ENCODE results near the gene SPAST. TPM values are rescaled to one million over a fixed set of nuclear protein-coding genes. Genes with fewer than 3 reads are reported as not detected.
"Not testable (repeated sequence)": the region's sequence is repeated elsewhere in the genome, so short reads cannot be mapped to it uniquely, and the experiment has no call there.

The SPAST gene
- total RNA-seq, 1 experiment from 2014 or later: 19.0 TPM

DNA sequence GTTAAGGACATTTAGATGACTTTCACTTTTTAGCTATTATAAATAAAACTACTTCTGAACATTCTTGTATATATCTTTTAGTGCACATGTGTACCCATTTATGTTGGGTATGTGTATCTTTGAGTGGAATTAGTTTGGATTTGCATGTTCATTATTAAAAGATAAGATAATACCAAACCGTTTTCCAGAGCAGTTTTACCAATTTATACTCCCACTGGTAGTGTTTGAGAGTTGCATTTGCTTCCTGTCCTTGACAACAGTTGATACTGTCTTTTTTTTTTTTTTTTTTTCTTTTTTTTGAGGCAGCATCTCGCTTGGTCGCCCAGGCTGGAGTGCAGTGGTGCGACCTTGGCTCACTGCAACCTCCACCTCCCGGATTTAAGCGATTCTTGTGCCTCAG lies 125.7 kb downstream of the SPAST start:
- H3K9me3 ChIP-seq: no peaks in the 10 kb centered on the region
- H3K36me3 ChIP-seq: peaks cover 22% of the 10 kb centered on the region
- DNase-seq: no peak
- H3K4me3 ChIP-seq: no peak overlapping the region
- no peaks in the 10 kb centered on the region for H3K27me3 ChIP-seq

- peaks cover 17% of the 10 kb centered on the region for H3K36me3 ChIP-seq
- H3K4me3 ChIP-seq: no peak overlapping the region
- H3K9me3 ChIP-seq: no peaks in the 10 kb centered on the region
Measured at GRCh38 chr2:32192418-32192817, 129.1 kb downstream of the SPAST start.

DNA sequence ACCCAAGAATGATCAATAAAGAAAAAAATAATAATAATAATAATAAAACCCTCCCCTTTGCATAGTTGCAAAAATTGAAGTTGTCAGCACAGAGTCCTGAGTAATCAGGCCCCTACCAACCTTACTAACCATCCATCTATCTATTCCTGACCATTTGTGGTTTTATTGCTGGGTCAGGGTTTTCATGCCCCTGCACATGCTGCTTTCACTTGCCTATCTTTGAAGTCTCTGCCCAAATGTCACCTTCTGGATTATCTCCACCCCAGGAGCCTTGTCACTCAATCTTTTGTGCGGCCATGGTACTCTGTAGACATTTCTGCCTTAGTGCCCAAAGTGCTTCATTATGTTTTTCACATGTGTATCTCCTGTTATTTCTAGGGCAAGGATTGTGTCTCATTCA lies 137.5 kb downstream of the SPAST start:
- H3K4me3 ChIP-seq: no peak overlapping the region
- peaks cover 17% of the 10 kb centered on the region for H3K36me3 ChIP-seq
- H3K27me3 ChIP-seq: no peaks in the 10 kb centered on the region
- no peak for DNase-seq
- H3K9me3 ChIP-seq: no peaks in the 10 kb centered on the region

More at GRCh38 chr2:32192418-32192817, 129.1 kb downstream of the SPAST start:
- no peak for DNase-seq
- no peaks in the 10 kb centered on the region for H3K27me3 ChIP-seq

GRCh38 chr2:32203428-32203827 lies 140.1 kb downstream of the SPAST start:
- not testable (repeated sequence) for H3K4me3 ChIP-seq, H3K27me3 ChIP-seq, DNase-seq, H3K9me3 ChIP-seq
- H3K36me3 ChIP-seq: peaks cover 14% of the 10 kb centered on the region

Other genes starting within 250 kb of the SPAST start
- gene MEMO1, start 52.5 kb upstream of the SPAST start, total RNA-seq (2014; rRNA removed; shearing (Covaris generic); ENCODE audit: low replicate concordance): 82.3 and 85.8 TPM in 2 replicates
- gene DPY30, start 23.8 kb upstream of the SPAST start, total RNA-seq (2014; rRNA removed; shearing (Covaris generic); ENCODE audit: low replicate concordance): 145 and 202 TPM in 2 replicates
- 20.7 and 31.7 TPM in 2 replicates for gene SLC30A6, start 102.3 kb downstream of the SPAST start, total RNA-seq (2014; rRNA removed; shearing (Covaris generic); ENCODE audit: low replicate concordance)
- not detected in 2 replicates for gene NLRC4, start 201.3 kb downstream of the SPAST start, total RNA-seq (2014; rRNA removed; shearing (Covaris generic); ENCODE audit: low replicate concordance)
- 34.1 and 41.9 TPM in 2 replicates for gene YIPF4, start 214.3 kb downstream of the SPAST start, total RNA-seq (2014; rRNA removed; shearing (Covaris generic); ENCODE audit: low replicate concordance)

Data from MG63 (cell line).